ENCODE measurements around the gene PLEK. TPM values are rescaled to one million over a fixed set of nuclear protein-coding genes. Genes with fewer than 3 reads are reported as not detected.

PLEK gene
- total and polyA plus RNA-seq, 9 of the 15 experiments (the other 6 are each of a cell fraction or from before 2014, with no cell fraction given) = 0.14 to 1.2 (median 0.36) TPM

- in situ Hi-C loops (cut with MboI) = no loop called here
- DNase-seq (ENCODE audit: extremely low read depth in 1 of 4, low spot score in 3 of 4) = no peak
- CTCF ChIA-PET (ENCODE audit: low intra/inter-chr PET ratio) = no interaction called here
Measured at GRCh38 chr2:68368654-68369336, 3.7 kb downstream of the PLEK start.

DNA sequence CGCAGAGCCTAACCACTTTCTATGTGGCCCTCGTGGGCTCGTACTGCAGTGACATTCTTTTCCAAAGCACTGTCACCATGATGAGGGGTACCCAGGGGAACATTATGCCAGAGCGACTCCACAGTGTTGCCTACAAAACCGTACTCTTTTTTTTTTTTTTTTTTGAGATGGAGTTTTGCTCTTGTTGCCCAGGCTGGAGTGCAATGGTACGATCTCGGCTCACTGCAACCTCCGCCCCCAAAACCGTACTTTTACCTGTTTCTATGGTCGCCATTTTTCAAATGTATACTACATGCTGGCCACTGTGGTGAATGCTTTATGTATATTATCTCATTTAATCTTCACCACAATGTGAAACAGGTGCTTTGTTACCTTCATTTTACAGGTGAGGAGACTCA is 4.3 kb downstream of the PLEK start:
- Histone ChIP-seq H3K9me1 (ENCODE audit: control insufficient read depth, insufficient read depth, low read length) (no peaks in the 10 kb centered on the region), H3K4me2 (ENCODE audit: insufficient read depth, low read length) (no peak overlapping the region), H3K36me3 (ENCODE audit: control insufficient read depth, insufficient read depth, low read length) (no peaks in the 10 kb centered on the region), H3K4me1 (replicated peaks in 1 of 2; ENCODE audit: control insufficient read depth in 2 of 2, insufficient read depth in 2 of 2, low read length in 2 of 2) (peaks cover 0 to 12% of the 10 kb centered on the region in 2 experiments; a peak in 2 of 5 replicates), H3K79me2 (ENCODE audit: control insufficient read depth, insufficient read depth, low read length) (no peaks in the 10 kb centered on the region), H3K9me3 (replicated peaks; ENCODE audit: control insufficient read depth, insufficient read depth, low read depth, low read length) (no peaks in the 10 kb centered on the region), H3K4me3 (no peak overlapping the region), H3K9ac (ENCODE audit: insufficient read depth in 1 of 2, low read depth in 2 of 2, low read length in 2 of 2) (no peak overlapping the region), H4K20me1 (replicated peaks; ENCODE audit: control insufficient read depth, insufficient read depth, low read length) (no peaks in the 10 kb centered on the region), H3K27me3 (ENCODE audit: control insufficient read depth in 2 of 2, insufficient read depth in 2 of 2, low read length in 2 of 2) (no peaks in the 10 kb centered on the region), H2AFZ (ENCODE audit: low read depth, low read length) (no peak overlapping the region), H3K27ac (ENCODE audit: extremely low read depth, low read depth, low read length) (no peak overlapping the region)
- no TSS peak for BruUV-seq (replicated peaks)
- TF ChIP-seq DMBX1 (CRISPR knock-in tag; IDR thresholded peaks at IDR 0.05; ENCODE audit: borderline replicate concordance) = no peak
- peak; percentile 12 for TF ChIP-seq PRDM10 (IDR thresholded peaks at IDR 0.05; ENCODE audit: partially characterized antibody)
- no peak for TF ChIP-seq U2AF2 (optimal IDR thresholded peaks at IDR 0.05; ENCODE audit: low read depth, low read length)
- ChIA-PET CTCF (ENCODE audit: low intra/inter-chr PET ratio) (no interaction called here), POLR2A (no interaction called here)
- WGBS (ENCODE audit: insufficient coverage, low coverage, missing lambda C conversion rate) = 52% methylated on average over 9 of the region's 10 CpGs
- DNase-seq (ENCODE audit: extremely low read depth in 1 of 4, low spot score in 3 of 4) (no peak), FAIRE-seq (no peak), ATAC-seq (no peak)
- intact Hi-C loops (cut with micrococcal nuclease) = no loop called here
- in situ Hi-C loops (cut with MboI) = no loop called here

More at GRCh38 chr2:68368654-68369336, 3.7 kb downstream of the PLEK start:
- Histone ChIP-seq H3K4me2 (ENCODE audit: insufficient read depth, low read length) (no peak overlapping the region), H3K9me1 (ENCODE audit: control insufficient read depth, insufficient read depth, low read length) (no peaks in the 10 kb centered on the region), H4K20me1 (replicated peaks; ENCODE audit: control insufficient read depth, insufficient read depth, low read length) (no peaks in the 10 kb centered on the region), H3K9me3 (replicated peaks; ENCODE audit: control insufficient read depth, insufficient read depth, low read depth, low read length) (no peaks in the 10 kb centered on the region), H2AFZ (ENCODE audit: low read depth, low read length) (no peak overlapping the region; the same call in 1 of the 2 replicates), H3K27me3 (ENCODE audit: control insufficient read depth in 2 of 2, insufficient read depth in 2 of 2, low read length in 2 of 2) (no peaks in the 10 kb centered on the region), H3K27ac (ENCODE audit: extremely low read depth, low read depth, low read length) (no peak overlapping the region), H3K36me3 (ENCODE audit: control insufficient read depth, insufficient read depth, low read length) (no peaks in the 10 kb centered on the region), H3K9ac (ENCODE audit: insufficient read depth in 1 of 2, low read depth in 2 of 2, low read length in 2 of 2) (no peak overlapping the region), H3K79me2 (ENCODE audit: control insufficient read depth, insufficient read depth, low read length) (no peaks in the 10 kb centered on the region), H3K4me3 (no peak overlapping the region), H3K4me1 (replicated peaks in 1 of 2; ENCODE audit: control insufficient read depth in 2 of 2, insufficient read depth in 2 of 2, low read length in 2 of 2) (peaks cover 0 to 12% of the 10 kb centered on the region in 2 experiments; a peak in 2 of 5 replicates)
- TF ChIP-seq CHCHD3 (CRISPR knock-in tag; IDR thresholded peaks at IDR 0.05) = no peak
- peak; percentile 60 for TF ChIP-seq RFX1 (IDR thresholded peaks at IDR 0.05)
- no peak for TF ChIP-seq KHSRP (IDR thresholded peaks at IDR 0.05)
- TF ChIP-seq FOXJ2 (tag; IDR thresholded peaks at IDR 0.05) = 0 out of 2 replicates have a peak, but pooled peaks have one; percentile 28
- intact Hi-C loops (cut with micrococcal nuclease) = no loop called here
- no peak; the same call in 1 of the 3 replicates for ATAC-seq
- POLR2A ChIA-PET = no interaction called here
- BruUV-seq (replicated peaks) = no TSS peak
- no peak for FAIRE-seq
- 74% methylated on average over 6 of the region's 6 CpGs for WGBS (ENCODE audit: insufficient coverage, low coverage, missing lambda C conversion rate)
